ENCODE measurements around the gene HSFX4.

Gene HSFX4

GRCh38 chrX:149949743-149950436 is 20.5 kb downstream of the HSFX4 start:
- peak; percentile 7 for TF ChIP-seq CTCF (IDR thresholded peaks at IDR 0.05)
- Histone ChIP-seq H3K4me3 (ENCODE audit: low read depth, low read length) (no peak overlapping the region), H3K27ac (peak overlapping the region; percentile 85), H3K9me3 (ENCODE audit: control insufficient read depth, low read length) (no peaks in the 10 kb centered on the region), H2AFZ (peak overlapping the region; percentile 28), H3K4me2 (ENCODE audit: low read length) (no peak overlapping the region), H3K27me3 (ENCODE audit: control insufficient read depth, insufficient read depth, low read length) (no peaks in the 10 kb centered on the region), H3K79me2 (no peaks in the 10 kb centered on the region), H3K4me1 (peaks cover 9% of the 10 kb centered on the region), H3K36me3 (ENCODE audit: control insufficient read depth, insufficient read depth, low read length) (no peaks in the 10 kb centered on the region), H3K9ac (no peak overlapping the region)

- H2AFZ ChIP-seq, result no peak overlapping the region
- H3K79me2 ChIP-seq, result no peaks in the 10 kb centered on the region
- no peaks in the 10 kb centered on the region for H3K36me3 ChIP-seq (ENCODE audit: control insufficient read depth, insufficient read depth, low read length)
- peaks cover 9% of the 10 kb centered on the region for H3K4me1 ChIP-seq
- H3K4me3 ChIP-seq (ENCODE audit: low read depth, low read length), result no peak overlapping the region
- no peaks in the 10 kb centered on the region for H3K27me3 ChIP-seq (ENCODE audit: control insufficient read depth, insufficient read depth, low read length)
- TF ChIP-seq CTCF (IDR thresholded peaks at IDR 0.05), result peak; percentile 18
- no peaks in the 10 kb centered on the region for H3K9me3 ChIP-seq (ENCODE audit: control insufficient read depth, low read length)
- no peak overlapping the region for H3K4me2 ChIP-seq (ENCODE audit: low read length)
- no peak overlapping the region for H3K27ac ChIP-seq
- no peak overlapping the region for H3K9ac ChIP-seq
Measured at GRCh38 chrX:149950681-149951080, 21.3 kb downstream of the HSFX4 start.

- TF ChIP-seq CTCF (IDR thresholded peaks at IDR 0.05), result no peak
- Histone ChIP-seq H3K79me2 (peaks cover 3% of the 10 kb centered on the region), H3K27ac (no peak overlapping the region), H3K9ac (no peak overlapping the region), H2AFZ (no peak overlapping the region), H3K4me1 (no peaks in the 10 kb centered on the region), H3K27me3 (ENCODE audit: control insufficient read depth, insufficient read depth, low read length) (no peaks in the 10 kb centered on the region), H3K36me3 (ENCODE audit: control insufficient read depth, insufficient read depth, low read length) (no peaks in the 10 kb centered on the region), H3K9me3 (ENCODE audit: control insufficient read depth, low read length) (no peaks in the 10 kb centered on the region), H3K4me2 (ENCODE audit: low read length) (no peak overlapping the region), H3K4me3 (ENCODE audit: low read depth, low read length) (no peak overlapping the region)
Measured at GRCh38 chrX:149961572-149961971, 32.2 kb downstream of the HSFX4 start.

GRCh38 chrX:149962010-149962409 is 32.6 kb downstream of the HSFX4 start:
- H2AFZ ChIP-seq, result no peak overlapping the region
- no peak overlapping the region for H3K4me3 ChIP-seq (ENCODE audit: low read depth, low read length)
- H3K27me3 ChIP-seq (ENCODE audit: control insufficient read depth, insufficient read depth, low read length), result no peaks in the 10 kb centered on the region
- peaks cover 3% of the 10 kb centered on the region for H3K79me2 ChIP-seq
- H3K36me3 ChIP-seq (ENCODE audit: control insufficient read depth, insufficient read depth, low read length), result no peaks in the 10 kb centered on the region
- no peak for TF ChIP-seq CTCF (IDR thresholded peaks at IDR 0.05)
- H3K27ac ChIP-seq, result no peak overlapping the region
- no peaks in the 10 kb centered on the region for H3K4me1 ChIP-seq
- no peaks in the 10 kb centered on the region for H3K9me3 ChIP-seq (ENCODE audit: control insufficient read depth, low read length)
- no peak overlapping the region for H3K4me2 ChIP-seq (ENCODE audit: low read length)
- H3K9ac ChIP-seq, result no peak overlapping the region
